SK-N-MC (cell line): ENCODE measurements around the gene TCL1B.

ENCODE experiments used
- DNase-seq: peaks from one replicate; pipeline ENCODE4 v3.0.0-alpha.2; 2011; ENCODE audit warnings: low read depth, low spot score
- H3K27ac ChIP-seq: fragments of 200-600 bp; sonication (generic); 2 replicates; pipeline ENCODE4 v1.5.1; 2016; ENCODE audit warnings: mixed run types
- H3K36me3 ChIP-seq: fragments of 200-600 bp; sonication (generic); 2 replicates; pipeline ENCODE4 v1.6.1; 2017; ENCODE audit warnings: antibody characterized with exemption, low read length, mixed read lengths; ENCODE audit not compliant: insufficient read depth
- H3K4me3 ChIP-seq: fragments of 200-600 bp; sonication (generic); 2 replicates; pipeline ENCODE4 v1.5.1; 2016
- H3K9ac ChIP-seq: fragments of 200-600 bp; sonication (generic); 2 replicates; pipeline ENCODE4 v1.8.0; 2017; ENCODE audit warnings: mixed run types, mixed read lengths; ENCODE audit not compliant: insufficient read length
- H3K9me3 ChIP-seq: fragments of 200-600 bp; sonication (generic); 2 replicates; pipeline ENCODE4 v1.6.1; 2017; ENCODE audit warnings: low read depth, mild to moderate bottlenecking, antibody characterized with exemption, low read length, moderate library complexity, mixed read lengths
- EZH2 ChIP-seq: fragments of 200-600 bp; sonication (generic); IDR thresholded peaks from one replicate; pipeline ENCODE4 v1.6.1; 2017; ENCODE audit warnings: antibody characterized with exemption
- FOXP2 ChIP-seq: optimal IDR thresholded peaks from 2 replicates; pipeline ENCODE3; 2011; ENCODE audit warnings: mild to moderate bottlenecking, moderate library complexity; ENCODE audit not compliant: insufficient read depth; ENCODE audit errors: extremely low read length, control extremely low read depth
- POLR2AphosphoS5 ChIP-seq: IDR thresholded peaks from 2 replicates; pipeline ENCODE4 v1.6.1; 2012; ENCODE audit warnings: mild to moderate bottlenecking, low read depth, low read length, borderline replicate concordance

TCL1B gene

DNA sequence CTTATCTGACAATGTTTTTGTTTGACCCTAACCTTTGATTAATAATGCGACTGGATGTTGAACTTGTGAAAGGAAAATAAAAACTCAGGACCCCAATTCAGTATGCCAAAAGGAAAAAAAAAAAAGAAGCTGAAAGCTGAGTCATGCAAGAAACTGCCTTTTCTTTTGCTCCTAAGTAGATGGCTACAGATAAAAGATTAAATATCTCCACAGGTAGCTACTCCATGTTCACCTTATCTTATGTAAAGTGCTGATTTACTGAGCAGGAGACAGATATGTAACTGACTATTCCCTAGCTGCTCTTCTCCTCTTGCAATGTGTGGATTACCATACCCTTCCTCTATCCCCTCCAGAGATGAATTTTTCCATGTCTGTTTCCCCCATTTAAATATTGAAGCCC is 30.8 kb upstream of the TCL1B start:
- Histone ChIP-seq H3K27ac (no peak overlapping the region), H3K9me3 (no peaks in the 10 kb centered on the region), H3K4me3 (no peak overlapping the region), H3K9ac (no peak overlapping the region), H3K36me3 (no peaks in the 10 kb centered on the region)
- no peak for DNase-seq
- no peak for TF ChIP-seq FOXP2

DNA sequence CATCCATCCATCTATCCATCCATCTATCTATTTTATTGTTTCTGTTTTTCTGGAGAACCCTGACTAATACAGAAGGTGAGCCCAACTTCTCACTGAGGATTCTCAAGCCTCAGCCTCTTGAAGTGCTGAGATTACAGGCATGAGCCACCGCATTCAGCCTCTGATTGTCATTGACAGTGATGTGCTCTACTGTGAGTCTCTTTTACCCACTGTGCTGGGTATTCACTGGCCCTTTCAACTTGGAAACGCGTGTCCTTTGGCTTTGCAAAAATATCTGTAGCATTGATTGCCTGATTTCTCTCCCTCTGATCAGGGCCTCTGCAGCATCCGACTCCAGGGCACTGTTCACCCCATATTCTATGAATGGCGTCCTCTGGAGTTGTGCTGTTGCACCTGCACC is 29.6 kb upstream of the TCL1B start:
- Histone ChIP-seq H3K4me3 (no peak overlapping the region), H3K27ac (no peak overlapping the region), H3K9me3 (no peaks in the 10 kb centered on the region), H3K36me3 (no peaks in the 10 kb centered on the region), H3K9ac (no peak overlapping the region)
- DNase-seq: no peak
- TF ChIP-seq FOXP2 (no peak), POLR2AphosphoS5 (no peak), EZH2 (no peak)

DNA sequence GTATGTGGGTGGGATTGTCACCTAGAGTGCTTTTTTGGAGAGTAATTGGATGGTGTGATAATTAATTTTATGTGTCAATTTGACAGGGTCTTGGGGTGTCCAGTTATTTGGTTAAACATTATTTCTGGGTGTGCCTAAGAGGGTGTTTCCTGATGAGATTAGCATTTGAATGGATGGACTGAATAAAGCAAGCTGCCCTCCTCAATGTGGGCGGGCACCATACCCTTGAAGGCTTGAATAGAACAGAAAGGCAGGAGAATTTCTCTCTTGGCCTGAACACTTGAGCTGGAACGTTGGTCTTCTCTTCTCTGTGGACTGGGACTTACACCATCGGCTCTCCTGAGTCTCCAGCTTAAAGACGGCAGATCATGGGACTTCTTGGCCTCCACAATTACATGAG is 28.8 kb upstream of the TCL1B start:
- DNase-seq: no peak
- TF ChIP-seq FOXP2 (no peak), EZH2 (no peak), POLR2AphosphoS5 (no peak)
- H3K9ac ChIP-seq: no peak overlapping the region
- no peak overlapping the region for H3K27ac ChIP-seq
- H3K4me3 ChIP-seq: no peak overlapping the region
- no peaks in the 10 kb centered on the region for H3K36me3 ChIP-seq
- no peaks in the 10 kb centered on the region for H3K9me3 ChIP-seq

GRCh38 chr14:95659293-95659989 is 26.8 kb upstream of the TCL1B start:
- TF ChIP-seq FOXP2 (no peak), POLR2AphosphoS5 (no peak), EZH2 (no peak)
- H3K9me3 ChIP-seq: no peaks in the 10 kb centered on the region
- H3K27ac ChIP-seq: no peak overlapping the region

DNA sequence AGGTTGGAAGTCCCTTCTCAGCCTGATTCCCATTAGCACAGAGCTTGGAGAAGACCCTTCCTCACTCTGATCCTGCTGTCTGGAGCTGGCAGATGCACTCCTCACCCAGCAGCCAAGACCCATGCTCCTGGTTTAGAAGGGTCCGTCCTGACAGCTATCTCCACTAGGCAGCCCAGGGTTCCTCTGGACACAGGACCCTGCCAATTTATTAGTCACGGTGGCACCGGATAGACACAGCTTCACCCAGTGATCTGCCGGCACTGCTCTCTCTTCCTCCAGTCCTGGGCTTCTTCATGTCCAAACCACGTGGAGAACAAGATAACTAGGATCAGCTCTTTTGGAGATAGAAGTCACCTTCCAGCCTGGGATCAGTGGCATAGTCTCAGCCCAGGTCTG is 26.2 kb upstream of the TCL1B start:
- TF ChIP-seq EZH2 (no peak), POLR2AphosphoS5 (no peak), FOXP2 (no peak)
- Histone ChIP-seq H3K27ac (no peak overlapping the region), H3K4me3 (no peak overlapping the region), H3K36me3 (no peaks in the 10 kb centered on the region), H3K9ac (no peak overlapping the region), H3K9me3 (no peaks in the 10 kb centered on the region)
- no peak for DNase-seq

More at GRCh38 chr14:95659293-95659989, 26.8 kb upstream of the TCL1B start:
- no peak overlapping the region for H3K9ac ChIP-seq
- DNase-seq: no peak
- no peaks in the 10 kb centered on the region for H3K36me3 ChIP-seq
- no peak overlapping the region for H3K4me3 ChIP-seq

- Histone ChIP-seq H3K9ac (no peak overlapping the region), H3K36me3 (no peaks in the 10 kb centered on the region), H3K27ac (no peak overlapping the region), H3K4me3 (no peak overlapping the region), H3K9me3 (no peaks in the 10 kb centered on the region)
- TF ChIP-seq POLR2AphosphoS5 (no peak), EZH2 (no peak), FOXP2 (no peak)
- DNase-seq: no peak
Observed at GRCh38 chr14:95660651-95661515, 25.3 kb upstream of the TCL1B start.

GRCh38 chr14:95662376-95663186 is 23.6 kb upstream of the TCL1B start:
- TF ChIP-seq EZH2 (no peak), FOXP2 (no peak), POLR2AphosphoS5 (no peak)
- H3K9me3 ChIP-seq: no peaks in the 10 kb centered on the region
- no peak overlapping the region for H3K27ac ChIP-seq
- H3K36me3 ChIP-seq: no peaks in the 10 kb centered on the region
- no peak for DNase-seq
- H3K9ac ChIP-seq: no peak overlapping the region
- no peak overlapping the region for H3K4me3 ChIP-seq

DNA sequence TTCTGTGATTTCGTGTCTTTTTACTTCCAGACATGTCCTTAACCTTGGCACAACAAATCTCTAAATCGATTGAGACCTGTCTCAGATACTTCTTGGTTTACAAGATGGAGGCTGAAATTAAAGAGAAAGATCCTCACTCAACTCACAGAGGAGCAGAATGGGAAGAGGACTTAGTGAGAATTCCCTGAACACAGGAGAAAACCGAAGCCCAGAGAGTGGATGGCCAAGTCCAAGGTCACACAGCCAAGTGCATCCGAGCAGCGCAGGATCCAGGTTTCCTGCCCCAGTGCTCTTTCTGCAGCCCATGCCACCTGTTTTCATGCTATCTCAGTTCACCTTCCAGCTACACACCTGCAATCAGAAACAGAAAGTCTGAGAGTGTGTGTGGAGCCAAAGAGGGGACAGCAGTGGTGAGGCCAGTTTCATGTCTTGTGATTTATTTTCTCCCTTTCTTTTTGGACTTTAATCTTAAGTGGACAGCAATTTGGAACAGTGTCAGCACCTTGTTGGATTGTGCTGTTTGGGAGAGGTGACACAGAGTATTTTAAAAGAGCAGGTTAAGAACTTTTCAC is 22.9 kb upstream of the TCL1B start:
- H3K27ac ChIP-seq: no peak overlapping the region
- no peak overlapping the region for H3K4me3 ChIP-seq
- DNase-seq: no peak
- H3K9me3 ChIP-seq: no peaks in the 10 kb centered on the region
- H3K9ac ChIP-seq: no peak overlapping the region
- TF ChIP-seq EZH2: no peak
- no peak for TF ChIP-seq POLR2AphosphoS5
- TF ChIP-seq FOXP2: no peak
- no peaks in the 10 kb centered on the region for H3K36me3 ChIP-seq
